ENCODE measurements around the gene ACE2.

The ACE2 gene

GRCh38 chrX:15570145-15570544 lies 30.6 kb downstream of the ACE2 start:
- no peak for DNase-seq

- DNase-seq: no peak
These were observed 32.7 kb downstream of the ACE2 start for GRCh38 chrX:15567886-15568616.

GRCh38 chrX:15567267-15567666 lies 33.5 kb downstream of the ACE2 start:
- DNase-seq: no peak

GRCh38 chrX:15566244-15566643 lies 34.5 kb downstream of the ACE2 start:
- no peak for DNase-seq

- no peak for DNase-seq
These were observed 35.7 kb downstream of the ACE2 start for GRCh38 chrX:15564981-15565579.

- DNase-seq: no peak
These were observed 37.7 kb downstream of the ACE2 start for GRCh38 chrX:15563056-15563455.

GRCh38 chrX:15560924-15561323 lies 39.8 kb downstream of the ACE2 start:
- no peak for DNase-seq

- DNase-seq: no peak
These were observed 41.5 kb downstream of the ACE2 start for GRCh38 chrX:15559227-15559626.

- DNase-seq: no peak
These were observed 51.4 kb downstream of the ACE2 start for GRCh38 chrX:15549189-15550012.

- DNase-seq: no peak
These were observed 53.4 kb downstream of the ACE2 start for GRCh38 chrX:15547356-15547755.

GRCh38 chrX:15546745-15547144 lies 54.0 kb downstream of the ACE2 start:
- DNase-seq: no peak

- no peak for DNase-seq
These were observed 70.4 kb downstream of the ACE2 start for GRCh38 chrX:15530318-15530717.

- no peak for DNase-seq
These were observed 71.6 kb downstream of the ACE2 start for GRCh38 chrX:15529165-15529564.

- no peak for DNase-seq
These were observed 74.9 kb downstream of the ACE2 start for GRCh38 chrX:15525664-15526416.

GRCh38 chrX:15524417-15524816 lies 76.3 kb downstream of the ACE2 start:
- no peak for DNase-seq

GRCh38 chrX:15523088-15523487 lies 77.7 kb downstream of the ACE2 start:
- DNase-seq: no peak

GRCh38 chrX:15522464-15522863 lies 78.3 kb downstream of the ACE2 start:
- DNase-seq: no peak

GRCh38 chrX:15515931-15516330 lies 84.8 kb downstream of the ACE2 start:
- DNase-seq: no peak

GRCh38 chrX:15514279-15514678 lies 86.5 kb downstream of the ACE2 start:
- no peak for DNase-seq

GRCh38 chrX:15512401-15512965 lies 88.3 kb downstream of the ACE2 start:
- DNase-seq: no peak

- DNase-seq: no peak
These were observed 89.2 kb downstream of the ACE2 start for GRCh38 chrX:15511563-15511962.

All from KG1 (cell line).